ENCODE results near the gene APOF. TPM values are rescaled to one million over a fixed set of nuclear protein-coding genes. Genes with fewer than 3 reads are reported as not detected.
A peak's percentile ranks its signal among the peaks of the same experiment; 100 is the strongest.

The APOF gene
- total and polyA plus RNA-seq, 9 of the 15 experiments (the other 6 are each of a cell fraction or from before 2014, with no cell fraction given) = 0.09 to 0.15 (median 0.12) TPM; not detected in 5

DNA sequence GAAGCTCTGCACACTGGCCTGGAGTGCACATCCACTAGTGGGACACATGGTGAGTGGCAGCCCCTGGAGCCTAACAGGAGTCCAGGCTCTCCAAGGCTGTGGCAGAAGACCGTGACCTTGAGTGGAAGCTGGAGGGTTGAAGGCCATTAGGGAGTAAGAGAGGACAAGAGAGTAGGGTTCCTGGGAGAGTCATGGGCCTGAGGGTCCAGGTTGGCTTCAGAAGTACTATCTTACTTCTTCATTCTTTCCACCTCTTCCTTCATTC is 23.6 kb downstream of the APOF start:
- Histone ChIP-seq H3K9me3 (replicated peaks; ENCODE audit: control insufficient read depth, insufficient read depth, low read depth, low read length) (no peaks in the 10 kb centered on the region), H3K9me1 (ENCODE audit: control insufficient read depth, insufficient read depth, low read length) (peaks cover 3% of the 10 kb centered on the region), H3K9ac (ENCODE audit: insufficient read depth in 1 of 2, low read depth in 2 of 2, low read length in 2 of 2) (peak overlapping the region in 1 of 2 experiments; percentile 56; a peak in 2 of 4 replicates), H3K36me3 (ENCODE audit: control insufficient read depth, insufficient read depth, low read length) (peaks cover 29% of the 10 kb centered on the region; the same call in 2 of the 3 replicates), H3K27ac (ENCODE audit: extremely low read depth, low read depth, low read length) (peak overlapping the region; percentile 33; the same call in 2 of the 3 replicates), H3K4me2 (ENCODE audit: insufficient read depth, low read length) (no peak overlapping the region; the same call in 1 of the 2 replicates), H3K4me3 (no peak overlapping the region), H4K20me1 (replicated peaks; ENCODE audit: control insufficient read depth, insufficient read depth, low read length) (no peaks in the 10 kb centered on the region), H3K79me2 (ENCODE audit: control insufficient read depth, insufficient read depth, low read length) (peaks cover 13% of the 10 kb centered on the region), H3K27me3 (ENCODE audit: control insufficient read depth in 2 of 2, insufficient read depth in 2 of 2, low read length in 2 of 2) (no peaks in the 10 kb centered on the region), H2AFZ (ENCODE audit: low read depth, low read length) (no peak overlapping the region), H3K4me1 (replicated peaks in 1 of 2; ENCODE audit: control insufficient read depth in 2 of 2, insufficient read depth in 2 of 2, low read length in 2 of 2) (peaks cover 17 to 44% of the 10 kb centered on the region in 2 experiments)
- no peak for TF ChIP-seq TAF15 (IDR thresholded peaks at IDR 0.05; ENCODE audit: low read depth, low read length)
- TF ChIP-seq NUFIP1 (IDR thresholded peaks at IDR 0.05; ENCODE audit: partially characterized antibody) = no peak
- TF ChIP-seq, protein P1, sequence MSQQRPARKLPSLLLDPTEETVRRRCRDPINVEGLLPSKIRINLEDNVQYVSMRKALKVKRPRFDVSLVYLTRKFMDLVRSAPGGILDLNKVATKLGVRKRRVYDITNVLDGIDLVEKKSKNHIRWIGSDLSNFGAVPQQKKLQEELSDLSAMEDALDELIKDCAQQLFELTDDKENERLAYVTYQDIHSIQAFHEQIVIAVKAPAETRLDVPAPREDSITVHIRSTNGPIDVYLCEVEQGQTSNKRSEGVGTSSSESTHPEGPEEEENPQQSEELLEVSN (IDR thresholded peaks at IDR 0.05; ENCODE audit: borderline replicate concordance in 1 of 2, extremely low read depth in 1 of 2, insufficient read depth in 1 of 2, insufficient read length in 1 of 2, low read depth in 1 of 2, low read length in 1 of 2, poor library complexity in 1 of 2, severe bottlenecking in 1 of 2) = no peak
- TF ChIP-seq, protein P2, sequence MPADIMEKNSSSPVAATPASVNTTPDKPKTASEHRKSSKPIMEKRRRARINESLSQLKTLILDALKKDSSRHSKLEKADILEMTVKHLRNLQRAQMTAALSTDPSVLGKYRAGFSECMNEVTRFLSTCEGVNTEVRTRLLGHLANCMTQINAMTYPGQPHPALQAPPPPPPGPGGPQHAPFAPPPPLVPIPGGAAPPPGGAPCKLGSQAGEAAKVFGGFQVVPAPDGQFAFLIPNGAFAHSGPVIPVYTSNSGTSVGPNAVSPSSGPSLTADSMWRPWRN (IDR thresholded peaks at IDR 0.05; ENCODE audit: low read depth) = no peak
- no peak for TF ChIP-seq JUND (IDR thresholded peaks at IDR 0.05; ENCODE audit: borderline replicate concordance, low read depth, low read length)
- TF ChIP-seq JUND (tag; IDR thresholded peaks at IDR 0.05; ENCODE audit: borderline replicate concordance, low read depth, low read length) = no peak
- no peak for TF ChIP-seq ELK3 (CRISPR knock-in tag; IDR thresholded peaks at IDR 0.05)
- no peak for TF ChIP-seq MYC (IDR thresholded peaks at IDR 0.05; ENCODE audit: low read depth, low read length)
- no peak for TF ChIP-seq MYC (CRISPR knock-in tag; IDR thresholded peaks at IDR 0.05; ENCODE audit: borderline replicate concordance, low read depth)
- TF ChIP-seq ZNF274 (IDR thresholded peaks at IDR 0.05; ENCODE audit: borderline replicate concordance, low read depth, low read length) = no peak
- no peak for TF ChIP-seq ZNF76 (CRISPR knock-in tag; IDR thresholded peaks at IDR 0.05; ENCODE audit: borderline replicate concordance)
- no peak for TF ChIP-seq NR2C1 (IDR thresholded peaks at IDR 0.05)
- TF ChIP-seq NR2C1 (tag; IDR thresholded peaks at IDR 0.05) = no peak
- no peak for TF ChIP-seq EZH2 (IDR thresholded peaks at IDR 0.05; ENCODE audit: borderline replicate concordance, low read depth, low read length)
- CTCF ChIA-PET (ENCODE audit: low intra/inter-chr PET ratio) = no interaction called here
- ATAC-seq = no peak
- in situ Hi-C loops (cut with MboI) = no loop called here
- WGBS (ENCODE audit: insufficient coverage, low coverage, missing lambda C conversion rate) = 100% methylated on average over 1 of the region's 1 CpG
- DNase-seq (ENCODE audit: extremely low read depth in 1 of 4, low spot score in 3 of 4) = no peak
- FAIRE-seq = no peak
- BruUV-seq (replicated peaks) = no TSS peak
- intact Hi-C loops (cut with micrococcal nuclease) = no loop called here
- POLR2A ChIA-PET = interaction anchor here (1.6 to 19.0 kb wide), 3 partner anchors 13 to 23 kb away, joined by 4 to 274 read pairs (median 17); partner anchors contain the start of genes APOF, CNPY2 and STAT2

Measured in K562 (cell line).